Cardiac muscle cell (in vitro differentiated cells and primary cell): ENCODE measurements around the gene PDRG1. TPM values are rescaled to one million over a fixed set of nuclear protein-coding genes. Genes with fewer than 3 reads are reported as not detected.

Source experiments
- DNase-seq, 2 donors: peaks; one replicate each; pipeline versions ENCODE4 v3.0.0 to v3.0.0-alpha.2; 2010 to 2017; ENCODE audit warnings: low read depth in 1 of 2, low spot score in 1 of 2
- H3K27ac ChIP-seq: fragments of 200-600 bp; sonication (generic); 2 replicates; pipeline ENCODE4 v1.5.1; 2016
- H3K27me3 ChIP-seq: fragments of 200-600 bp; sonication (generic); 2 replicates; pipeline ENCODE4 v1.6.0; 2016; ENCODE audit warnings: control low read depth
- H3K36me3 ChIP-seq: fragments of 200-600 bp; sonication (generic); 2 replicates; pipeline ENCODE4 v1.5.1; 2016; ENCODE audit warnings: control low read depth
- H3K4me1 ChIP-seq: fragments of 200-600 bp; sonication (generic); 2 replicates; pipeline ENCODE4 v1.8.1; 2017; ENCODE audit warnings: low read depth, mild to moderate bottlenecking, mixed run types
- H3K4me3 ChIP-seq: fragments of 200-600 bp; sonication (generic); 2 replicates; pipeline ENCODE4 v1.5.1; 2016; ENCODE audit warnings: mild to moderate bottlenecking
- H3K9me3 ChIP-seq: fragments of 200-600 bp; sonication (generic); 2 replicates; pipeline ENCODE4 v1.5.1; 2017; ENCODE audit warnings: low read depth, mild to moderate bottlenecking, control low read depth
- CTCF ChIP-seq: IDR thresholded peaks from 2 replicates; pipeline ENCODE4 v1.5.1; 2012; ENCODE audit warnings: low read depth, mild to moderate bottlenecking, low read length
- polyA plus RNA-seq: library from polyadenylated mRNA; unstranded; fragments of >200 nt; fragmentation: Nextera tagmentation; extraction: Ambion mirVana; gene quantifications from 2 replicates; pipeline ENCODE4 v1.2.1, GENCODE V29; 2016
- total RNA-seq: library from RNA; depleted of rRNA; stranded (reverse); fragments of >200 nt; gene quantifications from 2 replicates; pipeline ENCODE4 v1.2.3, GENCODE V29; 2016

The PDRG1 gene
- total and polyA plus RNA-seq, 2 experiments from 2014 or later = 14.4 to 38.6 TPM

DNA sequence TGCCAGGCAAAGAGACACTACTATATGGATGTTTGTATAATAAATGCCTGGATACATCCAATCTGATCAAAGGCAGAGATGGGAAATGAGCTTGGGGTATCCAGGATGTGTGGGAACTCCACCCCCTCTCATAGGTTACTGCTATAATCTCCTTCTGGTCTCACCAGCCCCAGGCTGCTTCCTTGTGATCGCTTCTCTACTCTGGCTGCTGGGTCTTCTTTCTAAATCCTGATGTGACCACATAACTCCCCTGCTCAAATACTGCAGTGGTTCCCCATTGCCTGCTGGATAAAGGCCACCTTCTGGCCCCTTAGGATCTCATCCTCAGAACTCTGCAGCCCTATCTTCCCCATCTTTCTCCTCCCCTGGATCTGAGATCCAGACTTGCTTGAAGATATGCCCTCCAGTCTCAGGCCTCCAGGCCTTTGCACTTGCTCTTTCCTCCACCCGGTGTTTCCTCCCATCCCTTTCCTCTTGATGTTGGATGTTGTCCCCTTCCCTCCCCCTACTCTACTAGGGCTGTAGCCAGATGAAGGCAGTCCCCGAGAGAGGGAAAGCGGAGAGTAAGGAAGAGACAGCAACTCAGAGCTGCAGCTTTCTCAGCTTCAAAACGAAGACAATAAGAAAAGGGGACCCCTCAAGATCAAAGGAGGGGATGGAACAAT lies 15.3 kb upstream of the PDRG1 start:
- TF ChIP-seq CTCF = no peak
- H3K4me1 ChIP-seq = peaks cover under 1% of the 10 kb centered on the region
- H3K27ac ChIP-seq = no peak overlapping the region
- peaks cover 64% of the 10 kb centered on the region for H3K27me3 ChIP-seq
- no peaks in the 10 kb centered on the region for H3K9me3 ChIP-seq
- peak overlapping the region; percentile 52 for H3K4me3 ChIP-seq
- DNase-seq = no peak
- no peaks in the 10 kb centered on the region for H3K36me3 ChIP-seq

DNA sequence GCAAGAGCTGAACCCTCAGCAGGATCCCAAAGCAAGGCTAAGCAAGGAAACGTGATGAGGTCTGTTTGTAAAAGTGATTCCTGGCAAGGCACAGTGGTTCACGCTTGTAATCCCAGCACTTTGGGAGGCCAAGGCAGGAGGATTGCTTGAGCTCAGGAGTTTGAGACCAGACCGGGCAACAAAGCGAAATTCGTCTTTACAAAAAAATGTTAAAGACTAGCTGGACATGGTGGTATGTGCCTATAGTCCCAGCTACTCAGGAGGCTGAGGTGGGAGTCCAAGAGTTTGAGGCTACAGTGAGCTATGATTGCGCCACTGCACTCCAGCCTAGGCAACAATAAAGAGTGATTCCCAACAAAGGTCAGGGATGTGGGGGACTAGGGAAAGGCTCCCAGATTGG lies 12.0 kb upstream of the PDRG1 start:
- Histone ChIP-seq H3K27ac (no peak overlapping the region), H3K4me3 (no peak overlapping the region), H3K9me3 (no peaks in the 10 kb centered on the region), H3K27me3 (peaks cover 58% of the 10 kb centered on the region), H3K36me3 (no peaks in the 10 kb centered on the region), H3K4me1 (no peaks in the 10 kb centered on the region)
- no peak for DNase-seq
- TF ChIP-seq CTCF = no peak

DNA sequence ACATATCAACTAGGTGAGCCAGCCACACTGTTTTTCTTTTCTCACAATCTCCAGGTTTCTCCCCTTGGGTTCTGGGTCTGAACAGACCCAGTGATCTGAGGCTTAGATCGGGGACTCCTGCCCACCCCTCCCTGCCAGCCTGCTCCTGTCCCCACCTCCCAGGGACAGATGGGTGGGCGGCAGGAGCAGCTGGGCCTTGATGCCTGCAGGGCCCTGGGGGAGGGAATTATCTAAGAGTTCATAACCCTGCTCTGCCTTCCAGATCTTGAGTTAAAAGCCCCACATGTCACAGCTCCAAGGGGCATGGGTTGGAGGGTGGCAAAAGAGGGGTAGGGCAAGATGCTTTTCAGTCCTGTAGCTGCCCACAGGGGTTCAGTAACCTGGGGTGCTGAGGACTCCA lies 10.9 kb upstream of the PDRG1 start:
- H3K4me1 ChIP-seq = no peaks in the 10 kb centered on the region
- no peak overlapping the region for H3K4me3 ChIP-seq
- no peak for DNase-seq
- H3K27ac ChIP-seq = no peak overlapping the region
- no peak for TF ChIP-seq CTCF
- no peaks in the 10 kb centered on the region for H3K36me3 ChIP-seq
- peaks cover 52% of the 10 kb centered on the region for H3K27me3 ChIP-seq
- no peaks in the 10 kb centered on the region for H3K9me3 ChIP-seq

DNA sequence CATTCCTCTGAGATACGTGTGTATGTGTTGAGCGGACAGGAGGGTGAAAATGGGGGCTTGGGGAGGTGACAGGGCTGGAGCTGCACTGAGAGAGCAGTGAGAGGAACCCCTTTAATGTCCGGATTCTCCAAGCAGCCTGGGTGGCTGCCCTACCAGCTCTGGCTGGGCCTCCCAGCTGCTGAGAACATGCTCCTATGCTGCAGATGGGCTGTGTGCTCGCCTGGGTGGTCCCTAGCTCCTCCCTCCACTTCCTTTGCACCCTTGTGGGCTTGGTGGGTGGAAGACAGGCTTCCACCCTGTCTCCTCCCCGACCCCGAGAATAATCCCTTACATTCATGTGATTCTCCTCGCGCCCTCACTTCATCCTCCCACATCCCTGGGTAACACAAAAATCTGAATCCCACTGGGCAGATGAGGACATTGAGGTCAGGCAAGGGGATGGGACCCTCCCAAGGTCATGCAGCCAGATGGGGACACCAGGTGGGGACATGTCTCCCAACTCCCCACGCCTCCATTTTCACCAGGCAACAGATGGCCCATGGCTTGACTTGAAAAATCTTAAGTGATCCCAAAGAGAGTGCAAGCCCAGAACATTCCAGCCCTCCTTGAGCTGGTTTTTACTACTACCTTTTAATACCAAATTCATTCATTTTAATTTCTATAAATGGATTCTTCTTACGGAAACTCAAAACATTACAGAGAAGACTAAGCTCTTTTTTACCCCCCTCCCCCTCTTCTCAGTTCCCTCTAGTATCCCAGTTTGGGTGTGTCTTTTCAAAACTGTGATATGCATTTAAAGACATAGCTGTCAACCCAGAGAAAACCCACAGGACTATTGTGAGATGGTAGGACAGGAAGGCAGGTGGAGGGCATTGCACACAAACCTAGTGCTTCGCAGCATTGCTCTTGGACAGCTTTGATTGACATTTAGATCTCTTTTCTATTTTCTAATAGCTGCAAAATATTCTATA lies 5.0 kb upstream of the PDRG1 start:
- no peak overlapping the region for H3K27ac ChIP-seq

GRCh38 chr20:31954500-31954899 lies 2.7 kb upstream of the PDRG1 start:
- no peak for DNase-seq
- no peaks in the 10 kb centered on the region for H3K27me3 ChIP-seq
- no peak for TF ChIP-seq CTCF
- no peaks in the 10 kb centered on the region for H3K9me3 ChIP-seq
- no peak overlapping the region for H3K4me3 ChIP-seq
- no peaks in the 10 kb centered on the region for H3K36me3 ChIP-seq
- no peak overlapping the region for H3K27ac ChIP-seq
- H3K4me1 ChIP-seq = peaks cover 7% of the 10 kb centered on the region

More for the DNA sequence above, 5.0 kb upstream of the PDRG1 start:
- H3K9me3 ChIP-seq = no peaks in the 10 kb centered on the region
- no peak overlapping the region for H3K4me3 ChIP-seq
- no peaks in the 10 kb centered on the region for H3K4me1 ChIP-seq
- peaks cover 7% of the 10 kb centered on the region for H3K27me3 ChIP-seq
- H3K36me3 ChIP-seq = no peaks in the 10 kb centered on the region
- no peak for DNase-seq
- TF ChIP-seq CTCF = no peak
